ENCODE data around the gene CD9.

The CD9 gene

GRCh38 chr12:6216581-6216980 lies 16.4 kb downstream of the CD9 start:
- in situ Hi-C loops (cut with HindIII; ENCODE audit: low sequenced_read_pairs), result no loop called here

- in situ Hi-C loops (cut with HindIII; ENCODE audit: low sequenced_read_pairs), result no loop called here
These were observed 18.2 kb downstream of the CD9 start for GRCh38 chr12:6218347-6218925.

- in situ Hi-C loops (cut with HindIII; ENCODE audit: low sequenced_read_pairs), result no loop called here
These were observed 19.8 kb downstream of the CD9 start for GRCh38 chr12:6219980-6220379.

GRCh38 chr12:6221146-6221545 lies 20.9 kb downstream of the CD9 start:
- in situ Hi-C loops (cut with HindIII; ENCODE audit: low sequenced_read_pairs), result no loop called here

- in situ Hi-C loops (cut with HindIII; ENCODE audit: low sequenced_read_pairs), result no loop called here
These were observed 22.0 kb downstream of the CD9 start for GRCh38 chr12:6222078-6222654.

GRCh38 chr12:6223545-6223944 lies 23.3 kb downstream of the CD9 start:
- in situ Hi-C loops (cut with HindIII; ENCODE audit: low sequenced_read_pairs), result no loop called here

GRCh38 chr12:6224550-6224949 lies 24.4 kb downstream of the CD9 start:
- in situ Hi-C loops (cut with HindIII; ENCODE audit: low sequenced_read_pairs), result no loop called here

GRCh38 chr12:6225630-6226001 lies 25.4 kb downstream of the CD9 start:
- in situ Hi-C loops (cut with HindIII; ENCODE audit: low sequenced_read_pairs), result no loop called here

- in situ Hi-C loops (cut with HindIII; ENCODE audit: low sequenced_read_pairs), result no loop called here
These were observed 25.9 kb downstream of the CD9 start for GRCh38 chr12:6226002-6226678.

- in situ Hi-C loops (cut with HindIII; ENCODE audit: low sequenced_read_pairs), result no loop called here
These were observed 26.5 kb downstream of the CD9 start for GRCh38 chr12:6226679-6227051.

- in situ Hi-C loops (cut with HindIII; ENCODE audit: low sequenced_read_pairs), result no loop called here
These were observed 28.5 kb downstream of the CD9 start for GRCh38 chr12:6228535-6229223.

- in situ Hi-C loops (cut with HindIII; ENCODE audit: low sequenced_read_pairs), result no loop called here
These were observed 29.3 kb downstream of the CD9 start for GRCh38 chr12:6229224-6230218.

- in situ Hi-C loops (cut with HindIII; ENCODE audit: low sequenced_read_pairs), result no loop called here
These were observed 30.3 kb downstream of the CD9 start for GRCh38 chr12:6230321-6231110.

GRCh38 chr12:6231359-6232268 lies 31.4 kb downstream of the CD9 start:
- in situ Hi-C loops (cut with HindIII; ENCODE audit: low sequenced_read_pairs), result no loop called here

- in situ Hi-C loops (cut with HindIII; ENCODE audit: low sequenced_read_pairs), result no loop called here
These were observed 33.1 kb downstream of the CD9 start for GRCh38 chr12:6233121-6233971.

- in situ Hi-C loops (cut with HindIII; ENCODE audit: low sequenced_read_pairs), result no loop called here
These were observed 34.0 kb downstream of the CD9 start for GRCh38 chr12:6234214-6234613.

GRCh38 chr12:6234906-6235305 lies 34.7 kb downstream of the CD9 start:
- in situ Hi-C loops (cut with HindIII; ENCODE audit: low sequenced_read_pairs), result no loop called here

GRCh38 chr12:6235499-6235898 lies 35.3 kb downstream of the CD9 start:
- in situ Hi-C loops (cut with HindIII; ENCODE audit: low sequenced_read_pairs), result no loop called here

Measured in DLD1 (cell line).